ENCODE measurements around the gene CACNB2. TPM values are rescaled to one million over a fixed set of nuclear protein-coding genes. Genes with fewer than 3 reads are reported as not detected.
"Not testable (repeated sequence)": the region's sequence is repeated elsewhere in the genome, so short reads cannot be mapped to it uniquely, and the experiment has no call there.

CACNB2 gene
- total and polyA plus RNA-seq, 2 donors (not counting 3 experiments of a cell fraction or from before 2014, with no cell fraction given) = not detected

DNA sequence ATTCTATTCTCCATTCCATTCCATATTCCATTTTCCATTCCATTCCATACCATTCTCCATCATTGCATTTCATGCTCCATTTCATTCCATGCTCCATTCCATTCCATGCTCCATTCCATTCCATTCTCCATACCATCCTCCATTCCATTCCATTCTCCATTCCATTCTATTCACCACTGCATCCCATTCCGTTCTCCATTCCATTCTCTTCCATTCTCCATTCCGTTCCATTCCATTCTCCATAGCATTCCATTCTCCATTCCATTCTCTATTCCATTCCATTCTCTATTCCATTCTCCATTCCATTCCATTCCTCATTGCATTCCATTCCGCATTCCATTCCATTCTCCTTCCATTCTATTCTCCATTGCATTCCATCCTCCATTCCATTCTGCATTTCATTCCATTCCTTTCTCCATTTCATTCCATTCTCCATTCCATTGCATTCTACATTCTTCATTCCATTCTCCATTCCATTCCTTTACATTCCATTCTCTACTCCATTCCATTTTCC is 427.2 kb downstream of the CACNB2 start:
- no peak for FAIRE-seq
- Histone ChIP-seq H3K36me3 (ENCODE audit: control insufficient read depth in 2 of 2, extremely low read depth in 1 of 2, insufficient read depth in 2 of 2, low read length in 2 of 2) (no peaks in the 10 kb centered on the region), H3K9me3 (replicated peaks; ENCODE audit: control insufficient read depth, insufficient read depth, low read length) (no peaks in the 10 kb centered on the region), H2AFZ (ENCODE audit: low read depth, low read length) (no peak overlapping the region), H3K27me3 (ENCODE audit: control insufficient read depth in 2 of 2, insufficient read depth in 2 of 2, low read length in 2 of 2) (no peaks in the 10 kb centered on the region), H3K9ac (replicated peaks; ENCODE audit: extremely low read depth, insufficient read depth, low read length) (no peak overlapping the region), H3K9me1 (replicated peaks; ENCODE audit: control insufficient read depth, extremely low read depth, insufficient read depth, low read length) (no peaks in the 10 kb centered on the region), H3K4me3 (replicated peaks in 1 of 3; ENCODE audit: insufficient read depth in 1 of 3, low read depth in 1 of 3, low read length in 3 of 3) (no peak overlapping the region), H3K27ac (ENCODE audit: insufficient read depth, low read depth, low read length) (no peak overlapping the region), H3K4me1 (ENCODE audit: control insufficient read depth, extremely low read depth, insufficient read depth, low read length) (no peaks in the 10 kb centered on the region), H4K20me1 (replicated peaks; ENCODE audit: control insufficient read depth, extremely low read depth, insufficient read depth, low read length) (no peaks in the 10 kb centered on the region), H3K79me2 (ENCODE audit: control insufficient read depth, insufficient read depth, low read length) (no peaks in the 10 kb centered on the region), H3K4me2 (ENCODE audit: insufficient read depth, low read length) (no peak overlapping the region)
- DNase-seq (ENCODE audit: low read depth, low spot score) = no peak
- BruUV-seq (replicated peaks) = no TSS peak
- dilution Hi-C loops (cut with MboI; ENCODE audit: extremely low pct_ligation_motif_present, low sequenced_read_pairs) = no loop called here
- intact Hi-C loops (cut with micrococcal nuclease) = no loop called here
- no peak for TF ChIP-seq MYC (IDR thresholded peaks at IDR 0.05; ENCODE audit: low read depth, low read length)
- TF ChIP-seq EZH2 (IDR thresholded peaks at IDR 0.05; ENCODE audit: borderline replicate concordance, low read depth, low read length, severe bottlenecking) = no peak
- TF ChIP-seq, protein P1, sequence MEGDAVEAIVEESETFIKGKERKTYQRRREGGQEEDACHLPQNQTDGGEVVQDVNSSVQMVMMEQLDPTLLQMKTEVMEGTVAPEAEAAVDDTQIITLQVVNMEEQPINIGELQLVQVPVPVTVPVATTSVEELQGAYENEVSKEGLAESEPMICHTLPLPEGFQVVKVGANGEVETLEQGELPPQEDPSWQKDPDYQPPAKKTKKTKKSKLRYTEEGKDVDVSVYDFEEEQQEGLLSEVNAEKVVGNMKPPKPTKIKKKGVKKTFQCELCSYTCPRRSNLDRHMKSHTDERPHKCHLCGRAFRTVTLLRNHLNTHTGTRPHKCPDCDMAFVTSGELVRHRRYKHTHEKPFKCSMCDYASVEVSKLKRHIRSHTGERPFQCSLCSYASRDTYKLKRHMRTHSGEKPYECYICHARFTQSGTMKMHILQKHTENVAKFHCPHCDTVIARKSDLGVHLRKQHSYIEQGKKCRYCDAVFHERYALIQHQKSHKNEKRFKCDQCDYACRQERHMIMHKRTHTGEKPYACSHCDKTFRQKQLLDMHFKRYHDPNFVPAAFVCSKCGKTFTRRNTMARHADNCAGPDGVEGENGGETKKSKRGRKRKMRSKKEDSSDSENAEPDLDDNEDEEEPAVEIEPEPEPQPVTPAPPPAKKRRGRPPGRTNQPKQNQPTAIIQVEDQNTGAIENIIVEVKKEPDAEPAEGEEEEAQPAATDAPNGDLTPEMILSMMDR (IDR thresholded peaks at IDR 0.05; ENCODE audit: extremely low read depth in 1 of 2, insufficient read depth in 1 of 2, low read depth in 1 of 2, low read length in 2 of 2) = no peak
- no peak for TF ChIP-seq POLR2A (IDR thresholded peaks at IDR 0.05; ENCODE audit: low read depth, low read length)
- ChIA-PET POLR2A (no interaction called here), CTCF (no interaction called here)

DNA sequence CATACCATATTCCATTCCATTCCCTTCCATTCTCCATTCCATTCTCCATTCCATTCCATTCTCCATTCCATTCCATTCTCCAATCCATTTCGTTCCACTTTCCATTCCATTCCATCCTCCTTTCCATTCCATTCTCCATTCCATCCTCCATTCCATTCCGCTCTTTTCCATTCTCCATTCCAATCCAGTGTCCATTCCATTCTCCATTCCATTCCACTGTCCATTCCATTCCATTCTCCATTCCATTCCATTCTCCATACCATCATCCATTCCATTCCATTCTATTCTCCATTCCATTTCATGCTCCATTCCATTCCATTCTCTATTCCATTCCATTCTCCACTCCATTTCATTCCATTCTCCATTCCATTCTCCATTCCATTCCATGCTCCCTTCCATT is 430.2 kb downstream of the CACNB2 start:
- H3K27me3 ChIP-seq (ENCODE audit: control insufficient read depth in 2 of 2, insufficient read depth in 2 of 2, low read length in 2 of 2); POLR2A ChIA-PET; FAIRE-seq; H3K36me3 ChIP-seq (ENCODE audit: control insufficient read depth in 2 of 2, extremely low read depth in 1 of 2, insufficient read depth in 2 of 2, low read length in 2 of 2); H3K79me2 ChIP-seq (ENCODE audit: control insufficient read depth, insufficient read depth, low read length); H3K9me1 ChIP-seq (replicated peaks; ENCODE audit: control insufficient read depth, extremely low read depth, insufficient read depth, low read length); BruUV-seq (replicated peaks); H3K9ac ChIP-seq (replicated peaks; ENCODE audit: extremely low read depth, insufficient read depth, low read length); DNase-seq (ENCODE audit: low read depth, low spot score); H4K20me1 ChIP-seq (replicated peaks; ENCODE audit: control insufficient read depth, extremely low read depth, insufficient read depth, low read length); CTCF ChIA-PET; intact Hi-C loops (cut with micrococcal nuclease); H2AFZ ChIP-seq (ENCODE audit: low read depth, low read length); H3K9me3 ChIP-seq (replicated peaks; ENCODE audit: control insufficient read depth, insufficient read depth, low read length); dilution Hi-C loops (cut with MboI; ENCODE audit: extremely low pct_ligation_motif_present, low sequenced_read_pairs); H3K4me2 ChIP-seq (ENCODE audit: insufficient read depth, low read length); H3K4me3 ChIP-seq (replicated peaks in 1 of 3; ENCODE audit: insufficient read depth in 1 of 3, low read depth in 1 of 3, low read length in 3 of 3); H3K27ac ChIP-seq (ENCODE audit: insufficient read depth, low read depth, low read length); H3K4me1 ChIP-seq (ENCODE audit: control insufficient read depth, extremely low read depth, insufficient read depth, low read length): not testable (repeated sequence)

Measured in endothelial cell of umbilical vein (primary cell).